Body of pancreas (tissue), 4 donors: ENCODE data around the gene PHF21A. TPM values are rescaled to one million over a fixed set of nuclear protein-coding genes. Genes with fewer than 3 reads are reported as not detected.

Experiments used
- ATAC-seq: fragments of 150-250 bp; one replicate; pipeline ENCODE4 v1.9.1; 2016
- DNase-seq, 4 donors: peaks; one replicate each; pipeline ENCODE4 v3.0.0-alpha.2; 2019
- H3K27ac ChIP-seq, 4 donors: fragments of 200-600 bp; sonication (generic); 1 replicate in 3 of 4; 2 replicates in 1 of 4; pipeline versions ENCODE4 v1.5.1 to v1.6.1; 2016 to 2019; ENCODE audit warnings: mild to moderate bottlenecking in 1 of 4, mixed read lengths in 1 of 4, moderate library complexity in 1 of 4
- H3K27me3 ChIP-seq, 2 donors: fragments of 200-600 bp; sonication (generic); one replicate each; pipeline ENCODE4 v1.6.0; 2016; ENCODE audit warnings: mild to moderate bottlenecking in 1 of 2
- H3K36me3 ChIP-seq, 2 donors: fragments of 200-600 bp; sonication (generic); replicated peaks in 1 of 2; 2 replicates each; pipeline ENCODE4 v1.5.1; 2016; ENCODE audit warnings: low read depth in 2 of 2; ENCODE audit not compliant: insufficient read depth in 1 of 2
- H3K4me1 ChIP-seq: fragments of 200-600 bp; sonication (generic); one replicate; pipeline ENCODE4 v1.6.0; 2016
- H3K4me3 ChIP-seq, 2 donors: fragments of 200-600 bp; sonication (generic); 1 replicate in 1 of 2; 2 replicates in 1 of 2; pipeline ENCODE4 v1.5.1; 2016 to 2019
- H3K9me3 ChIP-seq, 3 donors: fragments of 200-600 bp; sonication (generic); 1 replicate in 2 of 3; 2 replicates in 1 of 3; pipeline ENCODE4 v1.5.1; 2016
- CTCF ChIP-seq, 7 experiments: fragments of 450-650 bp in 4 of 7; fragments of 200-600 bp in 3 of 7; sonication (generic) in 3 of 7; IDR thresholded peaks; one replicate each; pipeline ENCODE4 v1.5.1; 2016 to 2019; ENCODE audit warnings: antibody characterized with exemption in 7 of 7
- POLR2A ChIP-seq, 3 donors: fragments of 450-650 bp; IDR thresholded peaks; one replicate each; pipeline ENCODE4 v1.6.1; 2016; ENCODE audit warnings: antibody characterized with exemption in 3 of 3, mild to moderate bottlenecking in 2 of 3
- WGBS, 2 donors: methylation state at CpG; one replicate each; pipeline ENCODE4 v1.1.5; 2017; 5-methylcytosine and 5-hydroxymethylcytosine counted together
- intact Hi-C: fragments of 100-400 bp; cut with DNase I; formaldehyde crosslinking; loops from one replicate; pipeline ENCODE4 v1.15.1; 2023
- total RNA-seq, 2 donors: library from RNA; depleted of rRNA; stranded (reverse); fragments of >200 nt; gene quantifications; one replicate each; pipeline ENCODE4 v1.1.0, GENCODE V29; 2016

The PHF21A gene
- total RNA-seq, 2 donors from 2014 or later: 11.7 to 49.4 TPM

GRCh38 chr11:46057489-46057888, 63.8 kb downstream of the PHF21A start:
- 76 to 83% methylated on average over 2 of the region's 2 CpGs for WGBS, 2 donors
- TF ChIP-seq CTCF (IDR thresholded peaks at IDR 0.05): no peak
- no peak for TF ChIP-seq POLR2A (IDR thresholded peaks at IDR 0.05)
- DNase-seq (no peak), ATAC-seq (no peak)
- Histone ChIP-seq H3K36me3 (no peaks in the 10 kb centered on the region), H3K27ac (no peak overlapping the region), H3K9me3 (no peaks in the 10 kb centered on the region), H3K4me3 (no peak overlapping the region), H3K27me3 (no peaks in the 10 kb centered on the region), H3K4me1 (no peaks in the 10 kb centered on the region)
- intact Hi-C loops: no loop called here

- ATAC-seq: no peak
- intact Hi-C loops: no loop called here
- Histone ChIP-seq H3K27ac (no peak overlapping the region), H3K4me1 (peaks cover under 1% of the 10 kb centered on the region), H3K36me3 (no peaks in the 10 kb centered on the region), H3K4me3 (no peak overlapping the region), H3K27me3 (no peaks in the 10 kb centered on the region), H3K9me3 (no peaks in the 10 kb centered on the region)
- no peak for DNase-seq
- 21 to 76% methylated on average over 1 of the region's 1 CpG for WGBS, 2 donors
- TF ChIP-seq POLR2A (IDR thresholded peaks at IDR 0.05): no peak
- no peak for TF ChIP-seq CTCF (IDR thresholded peaks at IDR 0.05)
Measured at GRCh38 chr11:46055371-46055770, 65.9 kb downstream of the PHF21A start.

GRCh38 chr11:46051102-46051501, 70.2 kb downstream of the PHF21A start:
- no peak overlapping the region for H3K4me3 ChIP-seq
- TF ChIP-seq POLR2A (IDR thresholded peaks at IDR 0.05): no peak
- no peak for TF ChIP-seq CTCF (IDR thresholded peaks at IDR 0.05)
- H3K36me3 ChIP-seq: no peaks in the 10 kb centered on the region
- DNase-seq (no peak), ATAC-seq (no peak)
- H3K4me1 ChIP-seq: peaks cover 3% of the 10 kb centered on the region
- WGBS, 2 donors: 86 to 94% methylated on average over 1 of the region's 1 CpG
- H3K27me3 ChIP-seq: no peaks in the 10 kb centered on the region
- intact Hi-C loops: no loop called here
- H3K9me3 ChIP-seq: no peaks in the 10 kb centered on the region
- no peak overlapping the region for H3K27ac ChIP-seq

GRCh38 chr11:46050662-46051061, 70.6 kb downstream of the PHF21A start:
- Histone ChIP-seq H3K27me3 (no peaks in the 10 kb centered on the region), H3K4me1 (peaks cover 3% of the 10 kb centered on the region), H3K9me3 (no peaks in the 10 kb centered on the region), H3K36me3 (no peaks in the 10 kb centered on the region), H3K27ac (peak overlapping the region in 1 of 4 donors; percentile 34), H3K4me3 (no peak overlapping the region)
- intact Hi-C loops: no loop called here
- WGBS, 2 donors: 44 to 68% methylated on average over 2 of the region's 2 CpGs
- ATAC-seq (no peak), DNase-seq (no peak)
- TF ChIP-seq POLR2A (IDR thresholded peaks at IDR 0.05): no peak
- no peak for TF ChIP-seq CTCF (IDR thresholded peaks at IDR 0.05)

GRCh38 chr11:46050003-46050461, 71.2 kb downstream of the PHF21A start:
- Histone ChIP-seq H3K27ac (peak overlapping the region in 1 of 4 donors; percentile 34), H3K36me3 (no peaks in the 10 kb centered on the region)
- peak; percentile 35 for ATAC-seq

More at GRCh38 chr11:46050003-46050461, 71.2 kb downstream of the PHF21A start:
- H3K9me3 ChIP-seq: no peaks in the 10 kb centered on the region
- intact Hi-C loops: no loop called here
- no peak overlapping the region for H3K4me3 ChIP-seq
- DNase-seq: peak; percentile 9 to 30 (median 18)
- H3K4me1 ChIP-seq: peaks cover 3% of the 10 kb centered on the region
- no peaks in the 10 kb centered on the region for H3K27me3 ChIP-seq
- TF ChIP-seq CTCF (IDR thresholded peaks at IDR 0.05) (no peak), POLR2A (IDR thresholded peaks at IDR 0.05) (no peak)
- 65 to 69% methylated on average over 4 of the region's 4 CpGs for WGBS, 2 donors
